Ishikawa (cell line): ENCODE measurements around the gene ADIPOR1.

Experiments used
- CREB1 ChIP-seq: IDR thresholded peaks from 2 replicates; pipeline ENCODE4 v1.6.1; 2012; ENCODE audit warnings: low read depth
- MAX ChIP-seq: IDR thresholded peaks from 2 replicates; pipeline ENCODE4 v1.6.1; 2012
- RAD21 ChIP-seq: IDR thresholded peaks from 2 replicates; pipeline ENCODE4 v1.6.1; 2012; ENCODE audit warnings: low read depth
- REST ChIP-seq: IDR thresholded peaks from 2 replicates; pipeline ENCODE4 v1.6.1; 2012; ENCODE audit warnings: low read depth, mild to moderate bottlenecking
- TEAD4 ChIP-seq: IDR thresholded peaks from 2 replicates; pipeline ENCODE4 v1.6.1; 2012
- USF1 ChIP-seq: IDR thresholded peaks from 2 replicates; pipeline ENCODE4 v1.6.1; 2012
- ZBTB7A ChIP-seq: IDR thresholded peaks from 2 replicates; pipeline ENCODE4 v1.6.1; 2012; ENCODE audit warnings: low read depth

GRCh38 chr1:202901555-202901954 is 56.6 kb downstream of the ADIPOR1 start:
- TF ChIP-seq ZBTB7A (no peak), REST (no peak), TEAD4 (no peak), MAX (no peak), USF1 (no peak), CREB1 (no peak), RAD21 (no peak)
